Uterus (tissue), 2 donors: Measurements from ENCODE around the gene EPS8L3.

Source experiments
- CTCF ChIP-seq, 4 experiments: fragments of 200-600 bp in 2 of 4; fragments of 450-650 bp in 2 of 4; sonication (generic) in 2 of 4; IDR thresholded peaks; one replicate each; pipeline ENCODE4 v1.5.1; 2016 to 2019; ENCODE audit warnings: antibody characterized with exemption in 4 of 4, mild to moderate bottlenecking in 2 of 4, moderate library complexity in 1 of 4
- POLR2A ChIP-seq, 2 donors: fragments of 450-650 bp; IDR thresholded peaks; one replicate each; pipeline ENCODE4 v1.6.1; 2016; ENCODE audit warnings: antibody characterized with exemption in 2 of 2, mild to moderate bottlenecking in 1 of 2, moderate library complexity in 1 of 2

GRCh38 chr1:109728870-109729269 is 34.9 kb downstream of the EPS8L3 start:
- TF ChIP-seq CTCF (IDR thresholded peaks at IDR 0.05) (no peak), POLR2A (IDR thresholded peaks at IDR 0.05) (no peak)
